ENCODE results near the gene EIF3D. TPM values are rescaled to one million over a fixed set of nuclear protein-coding genes. Genes with fewer than 3 reads are reported as not detected.
A peak's percentile ranks its signal among the peaks of the same experiment; 100 is the strongest.

Gene EIF3D, protein sequence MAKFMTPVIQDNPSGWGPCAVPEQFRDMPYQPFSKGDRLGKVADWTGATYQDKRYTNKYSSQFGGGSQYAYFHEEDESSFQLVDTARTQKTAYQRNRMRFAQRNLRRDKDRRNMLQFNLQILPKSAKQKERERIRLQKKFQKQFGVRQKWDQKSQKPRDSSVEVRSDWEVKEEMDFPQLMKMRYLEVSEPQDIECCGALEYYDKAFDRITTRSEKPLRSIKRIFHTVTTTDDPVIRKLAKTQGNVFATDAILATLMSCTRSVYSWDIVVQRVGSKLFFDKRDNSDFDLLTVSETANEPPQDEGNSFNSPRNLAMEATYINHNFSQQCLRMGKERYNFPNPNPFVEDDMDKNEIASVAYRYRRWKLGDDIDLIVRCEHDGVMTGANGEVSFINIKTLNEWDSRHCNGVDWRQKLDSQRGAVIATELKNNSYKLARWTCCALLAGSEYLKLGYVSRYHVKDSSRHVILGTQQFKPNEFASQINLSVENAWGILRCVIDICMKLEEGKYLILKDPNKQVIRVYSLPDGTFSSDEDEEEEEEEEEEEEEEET
- total RNA-seq (2014; rRNA removed; shearing (Covaris generic); ENCODE audit: low replicate concordance), result 706 and 822 TPM in 2 replicates

DNA sequence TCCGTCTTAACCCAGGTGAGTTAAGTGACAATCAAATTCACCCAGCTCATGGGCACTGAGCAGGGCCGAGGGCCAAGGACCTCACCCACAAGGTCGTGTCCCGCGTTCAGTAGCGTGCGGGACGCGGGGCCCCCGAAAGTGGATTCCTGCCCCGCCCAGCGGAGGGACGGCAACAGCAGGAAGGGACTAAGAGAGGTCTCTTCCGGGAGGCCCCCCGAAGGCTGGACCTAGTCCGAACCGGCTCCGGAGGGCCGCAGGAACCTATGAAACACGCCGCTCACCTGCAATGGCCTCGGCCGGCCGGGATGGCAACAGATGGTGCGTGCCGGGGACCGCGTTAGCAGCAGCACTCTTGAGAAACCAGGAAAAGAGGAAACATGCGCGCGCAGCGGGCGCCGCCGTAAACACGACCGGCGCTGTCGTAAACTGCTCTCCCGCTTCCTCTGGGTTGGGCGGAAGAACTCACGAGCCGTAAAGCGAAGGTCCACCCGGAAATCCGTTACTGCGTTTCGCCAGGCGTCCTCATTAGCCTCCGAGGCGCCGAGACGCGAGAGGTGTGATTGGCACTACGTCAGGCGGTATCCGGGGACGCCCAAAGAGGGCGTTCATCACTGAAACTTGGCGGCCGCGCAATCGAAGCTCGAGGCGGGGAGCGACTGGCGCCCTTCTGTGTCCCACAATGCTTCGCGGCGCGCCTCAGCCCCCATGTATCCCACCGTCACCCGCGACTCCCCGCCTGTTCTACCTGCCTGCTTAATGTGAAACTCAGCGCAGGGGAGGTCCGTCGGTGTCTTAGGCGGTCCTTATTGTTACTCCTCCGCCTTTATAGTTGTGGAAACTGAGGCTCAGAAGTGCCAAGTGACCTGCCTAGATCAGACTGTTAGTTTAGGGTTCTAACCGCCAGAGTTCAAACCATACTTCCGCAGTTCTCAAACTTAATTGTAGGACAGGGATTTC is at the start of gene EIF3D:
Gene EIF3D (minus strand): TSS at position 372 of the 957 bp plus-strand sequence. CDS start 3,045 bp downstream, outside the sequence.
- peak; percentile 100 for DNase-seq (ENCODE audit: low read depth)
- in situ Hi-C loops (cut with HindIII; ENCODE audit: low pct_unique_long_range_greater_than_20kb, low sequenced_read_pairs), result no loop called here

DNA sequence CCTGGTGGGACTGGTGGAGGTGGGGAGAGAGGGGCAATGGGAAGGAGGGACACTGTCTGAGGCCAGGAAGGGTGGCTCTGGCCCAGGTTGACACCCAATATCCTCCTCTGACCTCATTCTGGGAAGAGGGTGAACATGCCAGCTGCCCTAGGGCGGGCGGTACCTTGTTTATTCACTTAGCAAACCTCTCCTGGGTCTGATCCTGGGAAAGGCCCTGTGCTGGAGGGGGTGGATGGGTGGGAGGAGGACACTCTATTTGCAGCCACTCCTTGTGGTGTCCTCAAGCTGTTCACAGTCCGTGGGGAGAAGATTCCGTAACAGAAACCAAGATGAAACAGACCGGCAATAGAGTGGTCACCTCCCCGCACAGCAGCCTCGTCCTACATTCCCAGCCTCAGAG is 49.7 kb upstream of the EIF3D start:
- DNase-seq (ENCODE audit: low read depth), result no peak
- in situ Hi-C loops (cut with HindIII; ENCODE audit: low pct_unique_long_range_greater_than_20kb, low sequenced_read_pairs), result no loop called here

DNA sequence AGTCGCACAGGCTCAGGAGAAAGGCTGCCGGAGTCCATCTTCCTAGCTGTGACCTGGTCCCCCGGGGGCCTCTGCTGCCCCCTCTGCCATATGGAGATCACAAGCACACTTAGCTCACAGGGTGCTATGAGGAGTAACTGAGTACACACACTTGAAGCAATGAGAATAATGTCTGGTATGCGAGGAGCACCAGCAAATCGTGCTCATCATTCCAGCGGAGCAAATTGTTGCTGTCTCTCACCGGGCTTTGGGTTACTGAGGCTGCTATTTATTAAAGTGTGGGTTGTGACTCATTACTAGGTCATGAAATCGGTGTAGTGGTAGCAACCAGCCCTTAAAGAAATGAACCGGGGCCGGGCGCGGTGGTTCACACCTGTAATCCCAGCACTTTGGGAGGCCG is 48.1 kb upstream of the EIF3D start:
- peak; percentile 83 for DNase-seq (ENCODE audit: low read depth)
- in situ Hi-C loops (cut with HindIII; ENCODE audit: low pct_unique_long_range_greater_than_20kb, low sequenced_read_pairs), result no loop called here

DNA sequence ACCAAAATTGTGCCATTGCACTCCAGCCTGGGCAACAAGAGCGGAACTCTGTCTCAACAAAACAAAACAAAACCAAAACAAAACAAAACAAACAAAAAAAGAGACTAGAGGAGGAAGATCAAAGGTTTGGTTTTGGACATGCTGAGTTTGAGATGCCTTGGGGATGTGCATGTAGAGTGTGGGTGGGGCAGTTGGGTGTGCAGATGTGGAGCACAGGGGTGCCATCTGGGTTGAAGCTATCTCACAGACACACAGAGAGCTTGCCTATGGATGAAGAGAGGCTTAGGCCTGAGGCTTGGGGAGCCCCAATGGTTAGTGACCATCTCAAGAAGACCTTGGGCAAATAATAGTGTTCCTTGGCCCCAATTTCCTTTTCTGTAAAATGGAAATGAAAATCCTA is 45.8 kb upstream of the EIF3D start:
- DNase-seq (ENCODE audit: low read depth), result no peak
- in situ Hi-C loops (cut with HindIII; ENCODE audit: low pct_unique_long_range_greater_than_20kb, low sequenced_read_pairs), result no loop called here

DNA sequence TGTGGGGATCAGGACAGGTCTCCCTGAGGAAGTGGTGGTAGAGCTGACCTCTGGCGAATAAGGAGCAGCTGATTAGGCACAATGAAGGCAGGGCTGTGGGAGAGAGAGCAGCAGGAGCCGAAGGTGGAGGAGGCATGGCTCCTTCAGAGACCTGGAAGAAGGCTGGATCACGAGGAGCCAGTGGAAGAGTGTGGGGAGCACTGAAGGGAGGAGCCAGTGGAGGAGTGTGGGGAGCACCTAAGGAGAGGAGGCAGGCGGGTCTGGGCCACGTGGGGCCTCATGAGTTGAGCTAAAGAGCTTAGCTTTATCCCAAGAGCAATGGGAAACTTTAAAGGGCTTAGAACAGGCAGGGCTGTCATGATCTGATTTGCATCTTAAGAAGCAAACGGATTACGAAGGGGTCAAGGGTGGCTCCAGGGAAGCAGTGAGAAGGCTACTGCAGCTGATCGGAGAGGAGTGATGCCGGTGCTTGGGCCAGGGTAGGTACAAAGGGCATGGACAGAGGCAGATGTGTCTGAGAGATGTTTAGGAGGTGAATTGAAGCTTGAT is 44.9 kb upstream of the EIF3D start:
- in situ Hi-C loops (cut with HindIII; ENCODE audit: low pct_unique_long_range_greater_than_20kb, low sequenced_read_pairs), result no loop called here
- DNase-seq (ENCODE audit: low read depth), result no peak

DNA sequence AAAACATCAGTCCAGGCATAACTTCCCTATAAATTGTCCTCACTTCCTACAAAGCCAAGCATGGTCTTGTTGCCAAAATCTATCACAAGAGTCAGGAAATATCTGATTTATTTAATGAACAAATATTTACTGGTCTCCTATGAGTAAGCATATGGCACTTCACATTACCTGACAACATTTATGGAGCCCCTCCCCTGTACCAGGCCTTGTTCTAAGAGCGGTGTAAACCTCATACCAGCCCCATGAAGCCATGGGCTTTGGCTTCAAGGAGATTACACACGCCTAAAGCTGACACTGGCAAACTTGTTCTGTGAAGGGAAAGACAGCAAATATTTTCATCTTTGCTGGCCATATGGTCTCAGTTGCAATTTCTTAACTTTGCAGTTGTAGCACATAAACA is 43.0 kb upstream of the EIF3D start:
- in situ Hi-C loops (cut with HindIII; ENCODE audit: low pct_unique_long_range_greater_than_20kb, low sequenced_read_pairs), result no loop called here
- DNase-seq (ENCODE audit: low read depth), result no peak

DNA sequence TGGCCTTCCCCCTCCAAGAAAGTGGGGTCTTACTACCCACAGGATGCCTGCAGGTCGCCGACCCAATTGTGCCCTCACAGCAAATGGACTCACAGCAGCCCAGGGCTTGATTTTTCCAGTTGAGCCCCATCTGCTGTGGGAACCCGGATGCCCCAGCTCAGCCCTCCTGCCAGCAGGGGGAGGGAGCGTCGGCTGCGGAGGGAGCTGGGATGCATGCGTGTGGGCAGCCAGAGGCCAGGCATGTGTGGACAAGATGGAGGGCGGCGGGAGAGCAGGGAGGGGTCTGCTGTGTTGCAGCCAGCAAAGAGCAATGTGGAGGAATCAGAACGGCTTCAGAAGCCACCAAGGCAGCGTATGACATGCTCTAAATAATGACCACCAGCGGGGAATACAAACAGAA is 41.0 kb upstream of the EIF3D start:
- in situ Hi-C loops (cut with HindIII; ENCODE audit: low pct_unique_long_range_greater_than_20kb, low sequenced_read_pairs), result no loop called here
- no peak for DNase-seq (ENCODE audit: low read depth)

DNA sequence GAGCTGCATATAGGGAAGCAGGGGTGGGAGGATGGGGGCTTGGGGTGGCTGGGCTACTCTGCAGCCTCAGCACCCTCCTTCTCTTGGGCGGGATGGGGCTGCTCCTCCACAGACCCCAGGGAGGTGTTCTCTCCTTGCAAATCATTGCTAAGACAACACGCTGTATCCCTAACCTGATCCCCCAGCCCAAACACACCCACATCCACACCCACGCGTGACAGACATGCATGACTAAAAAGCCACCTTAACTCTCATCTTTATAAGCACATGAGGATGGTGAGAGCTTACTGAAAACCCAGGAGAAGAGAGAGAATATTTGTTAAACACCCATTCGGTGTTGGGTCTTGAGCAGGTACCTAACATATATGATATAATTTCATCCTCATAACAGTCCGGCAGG is 39.9 kb upstream of the EIF3D start:
- no peak for DNase-seq (ENCODE audit: low read depth)
- in situ Hi-C loops (cut with HindIII; ENCODE audit: low pct_unique_long_range_greater_than_20kb, low sequenced_read_pairs), result no loop called here

DNA sequence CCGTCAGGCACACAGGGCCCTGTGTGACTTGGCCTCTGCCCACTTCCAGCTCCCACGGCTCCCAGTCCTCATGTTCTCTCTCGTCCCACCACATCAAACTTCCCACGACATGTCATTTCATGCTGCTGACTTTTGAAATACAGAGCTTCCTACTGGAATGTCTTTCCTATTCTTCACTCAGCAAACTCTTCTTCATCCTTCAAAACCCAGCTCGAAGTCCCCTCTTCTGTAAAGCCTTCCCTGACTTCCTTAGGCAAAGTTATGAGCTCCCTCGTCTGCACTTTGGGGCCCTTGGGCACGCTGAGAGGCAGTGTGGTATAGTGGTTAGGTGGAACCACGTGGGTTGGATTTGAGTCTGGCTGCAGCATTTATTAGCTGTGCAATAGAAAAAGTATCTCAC is 37.8 kb upstream of the EIF3D start:
- in situ Hi-C loops (cut with HindIII; ENCODE audit: low pct_unique_long_range_greater_than_20kb, low sequenced_read_pairs), result no loop called here
- no peak for DNase-seq (ENCODE audit: low read depth)

DNA sequence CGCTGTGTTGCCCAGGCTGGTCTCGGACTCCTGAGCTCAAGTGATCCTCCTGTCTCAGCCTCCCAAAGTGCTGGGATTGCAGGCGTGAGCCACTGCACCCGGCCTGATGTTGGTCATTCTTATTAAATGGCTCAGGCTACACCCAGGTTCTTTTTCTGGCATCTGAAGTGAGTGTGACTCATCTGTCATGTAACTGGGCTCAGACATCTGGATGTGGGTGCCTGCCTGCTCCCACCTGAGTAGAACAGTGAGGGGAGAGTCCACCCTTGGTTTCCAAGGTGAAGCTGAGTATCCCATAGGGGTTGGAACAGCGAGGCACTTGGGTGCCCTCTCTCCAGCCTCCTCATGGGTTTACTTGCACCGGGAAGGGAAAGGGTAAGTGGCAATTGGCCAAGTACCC is 36.7 kb upstream of the EIF3D start:
- in situ Hi-C loops (cut with HindIII; ENCODE audit: low pct_unique_long_range_greater_than_20kb, low sequenced_read_pairs), result no loop called here
- DNase-seq (ENCODE audit: low read depth), result no peak

DNA sequence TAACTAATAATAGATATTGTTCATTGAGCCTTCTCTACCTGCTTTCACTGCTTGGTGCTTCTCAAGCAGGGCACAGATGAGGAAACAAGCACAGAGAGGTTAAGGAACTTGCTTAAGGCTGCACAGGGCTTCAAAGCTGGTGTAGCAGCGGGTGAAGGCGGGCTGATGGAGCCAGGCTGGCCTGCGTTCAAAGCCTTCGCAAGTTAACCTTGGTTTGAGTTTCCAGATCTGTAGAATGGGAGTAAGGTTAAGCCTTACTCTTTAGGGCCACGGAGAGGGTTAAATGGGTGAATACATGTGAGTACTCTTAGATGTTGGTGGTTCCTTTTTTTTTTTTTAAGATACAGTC is 36.2 kb upstream of the EIF3D start:
- in situ Hi-C loops (cut with HindIII; ENCODE audit: low pct_unique_long_range_greater_than_20kb, low sequenced_read_pairs), result no loop called here
- no peak for DNase-seq (ENCODE audit: low read depth)

DNA sequence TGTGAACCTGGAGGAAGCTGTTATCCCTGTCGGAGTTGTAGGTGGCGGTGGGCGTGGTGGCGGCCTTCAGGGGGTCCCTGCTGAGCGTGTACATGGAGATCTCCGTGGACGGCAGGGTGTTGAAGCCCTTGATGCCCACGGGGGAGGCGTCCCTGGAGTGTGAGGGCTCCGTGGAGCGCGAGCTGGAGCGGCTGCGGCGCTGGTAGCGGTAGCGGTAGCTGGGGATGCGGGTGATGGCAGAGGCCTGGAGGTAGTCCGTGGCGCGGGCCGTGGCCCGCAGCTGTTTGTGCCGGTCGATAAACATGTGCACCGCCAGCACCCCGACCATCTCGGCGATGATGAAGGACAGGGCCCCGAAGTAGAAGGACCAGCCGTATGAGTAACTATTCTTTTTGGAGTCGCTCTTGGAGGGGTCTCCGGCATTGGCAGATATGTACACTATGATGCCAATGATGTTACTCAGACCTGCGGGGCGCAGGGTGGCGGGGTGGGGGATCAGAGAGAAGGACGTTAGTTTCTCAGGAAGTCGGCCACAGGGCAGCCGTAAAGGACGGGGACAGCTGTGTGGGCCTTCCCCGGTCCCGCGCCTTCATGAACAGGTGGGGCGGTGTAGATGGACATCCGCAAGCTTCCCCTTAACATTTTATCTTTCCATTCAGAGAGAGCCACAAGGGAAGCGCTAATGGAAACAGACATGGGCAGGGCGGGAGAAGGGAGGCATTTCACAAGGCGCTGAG is 35.6 kb upstream of the EIF3D start:
- in situ Hi-C loops (cut with HindIII; ENCODE audit: low pct_unique_long_range_greater_than_20kb, low sequenced_read_pairs), result no loop called here
- DNase-seq (ENCODE audit: low read depth), result no peak

DNA sequence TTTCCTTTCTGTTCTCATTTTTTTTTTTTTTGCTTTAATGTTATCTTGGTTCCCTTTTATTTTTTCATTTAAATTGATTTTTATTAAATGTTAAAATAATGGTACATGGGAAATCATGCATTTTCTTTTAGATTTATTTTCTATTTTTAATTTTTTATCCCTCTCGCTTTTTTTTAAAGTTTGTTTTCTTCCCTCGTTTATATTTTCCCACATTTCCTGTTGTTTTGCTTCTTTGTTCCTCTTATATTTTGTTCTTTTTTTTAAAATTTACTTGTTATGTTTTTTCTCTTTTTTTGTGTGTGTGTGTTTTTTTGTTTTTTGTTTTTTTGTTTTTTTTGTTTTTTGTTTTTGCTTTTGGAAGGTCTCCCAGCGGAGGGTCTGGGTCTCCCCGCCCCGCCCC is 34.9 kb upstream of the EIF3D start:
- DNase-seq (ENCODE audit: low read depth), result no peak
- in situ Hi-C loops (cut with HindIII; ENCODE audit: low pct_unique_long_range_greater_than_20kb, low sequenced_read_pairs), result no loop called here

DNA sequence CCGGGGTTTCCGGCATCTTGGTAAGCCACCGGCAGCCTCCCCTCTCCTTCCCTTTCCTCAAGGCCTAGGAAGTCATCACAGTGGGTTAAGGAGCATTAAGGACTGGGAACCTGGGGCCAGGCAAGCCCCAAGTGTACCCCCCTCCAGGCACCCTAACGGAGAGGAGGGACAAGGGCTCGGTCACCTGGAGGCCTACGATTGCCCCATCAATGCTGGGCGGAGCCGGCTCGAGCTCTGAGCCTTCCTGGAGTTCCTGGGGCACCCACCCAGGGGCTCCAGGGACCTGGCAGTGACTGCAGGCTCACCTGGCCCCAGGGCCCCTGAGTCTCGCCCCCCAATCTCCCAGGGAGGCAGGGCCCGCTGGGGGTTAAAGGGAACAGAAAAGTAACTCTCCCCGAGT is 34.5 kb upstream of the EIF3D start:
- no peak for DNase-seq (ENCODE audit: low read depth)
- in situ Hi-C loops (cut with HindIII; ENCODE audit: low pct_unique_long_range_greater_than_20kb, low sequenced_read_pairs), result no loop called here

DNA sequence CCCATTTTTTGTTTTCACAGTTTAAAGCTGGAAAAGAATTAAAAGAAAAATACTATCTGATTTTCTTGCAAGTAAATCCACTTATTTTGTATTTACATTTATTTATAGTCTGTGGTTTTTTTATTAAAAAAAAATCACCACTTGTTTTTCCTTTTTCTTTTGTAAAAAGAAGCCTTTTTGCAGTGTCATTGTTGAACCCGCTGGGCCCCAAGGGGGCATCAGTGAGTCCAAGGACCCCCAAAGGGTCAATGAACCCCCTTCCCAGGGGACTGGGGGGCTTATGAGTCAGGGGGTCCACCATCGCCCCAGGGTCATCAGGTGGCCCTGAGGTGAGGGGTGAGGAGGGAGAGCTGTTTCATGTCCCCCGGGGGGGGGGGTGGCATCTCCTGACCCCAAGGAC is 34.0 kb upstream of the EIF3D start:
- in situ Hi-C loops (cut with HindIII; ENCODE audit: low pct_unique_long_range_greater_than_20kb, low sequenced_read_pairs), result no loop called here
- DNase-seq (ENCODE audit: low read depth), result no peak

DNA sequence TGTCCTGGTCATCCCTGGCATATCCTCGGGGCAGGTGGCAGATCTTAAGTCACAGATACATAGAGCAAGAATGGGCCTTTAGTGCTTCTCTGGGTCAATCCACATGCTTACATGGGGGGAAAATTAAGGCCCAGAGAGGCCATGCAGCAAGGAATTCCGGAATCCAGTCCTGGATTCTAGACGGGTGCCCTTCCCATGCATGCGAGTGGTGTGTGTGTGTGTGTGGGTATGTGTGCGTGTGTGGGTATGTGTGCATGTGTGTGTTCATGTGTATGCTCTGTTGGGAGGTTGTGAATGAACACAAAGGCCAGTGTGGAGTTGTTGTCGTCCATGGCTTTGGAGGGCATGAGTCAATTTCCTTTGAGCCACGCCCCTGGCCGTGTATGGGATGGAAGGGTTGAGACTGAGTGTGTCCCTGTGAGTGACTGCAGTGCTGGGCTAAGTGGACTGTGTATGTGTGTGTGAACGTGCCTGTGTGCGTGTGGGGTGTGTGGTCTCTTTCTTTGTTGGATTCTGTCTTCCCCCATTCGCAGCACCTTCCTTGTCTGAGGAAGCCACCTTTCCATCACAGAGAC is 33.4 kb upstream of the EIF3D start:
- DNase-seq (ENCODE audit: low read depth), result peak; percentile 23
- in situ Hi-C loops (cut with HindIII; ENCODE audit: low pct_unique_long_range_greater_than_20kb, low sequenced_read_pairs), result no loop called here

DNA sequence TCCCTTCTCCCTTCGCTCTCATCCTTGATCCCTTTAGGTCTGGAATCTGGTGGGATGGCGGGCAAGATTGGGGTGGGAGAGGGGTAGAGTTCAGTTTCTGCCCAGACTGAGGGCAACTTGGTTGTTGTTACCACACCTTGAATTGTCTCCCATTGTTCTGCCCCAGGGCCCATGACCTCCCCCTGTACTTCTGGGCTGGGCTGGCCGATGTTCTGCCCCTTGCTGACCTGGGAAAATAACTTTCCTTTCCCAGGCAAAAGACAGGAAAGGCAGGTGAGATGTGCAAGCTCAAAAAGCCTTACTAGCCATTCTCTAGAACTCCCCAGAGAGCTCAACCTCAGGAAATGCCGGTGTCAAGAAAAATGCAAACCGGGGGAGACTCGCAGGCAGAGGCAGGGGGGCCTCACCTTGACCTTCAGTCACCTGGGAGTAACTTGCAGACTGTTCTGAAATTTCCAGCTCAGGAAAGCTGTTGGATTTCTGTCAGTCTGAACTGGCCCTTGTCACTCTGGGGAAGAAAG is 32.4 kb upstream of the EIF3D start:
- in situ Hi-C loops (cut with HindIII; ENCODE audit: low pct_unique_long_range_greater_than_20kb, low sequenced_read_pairs), result no loop called here

DNA sequence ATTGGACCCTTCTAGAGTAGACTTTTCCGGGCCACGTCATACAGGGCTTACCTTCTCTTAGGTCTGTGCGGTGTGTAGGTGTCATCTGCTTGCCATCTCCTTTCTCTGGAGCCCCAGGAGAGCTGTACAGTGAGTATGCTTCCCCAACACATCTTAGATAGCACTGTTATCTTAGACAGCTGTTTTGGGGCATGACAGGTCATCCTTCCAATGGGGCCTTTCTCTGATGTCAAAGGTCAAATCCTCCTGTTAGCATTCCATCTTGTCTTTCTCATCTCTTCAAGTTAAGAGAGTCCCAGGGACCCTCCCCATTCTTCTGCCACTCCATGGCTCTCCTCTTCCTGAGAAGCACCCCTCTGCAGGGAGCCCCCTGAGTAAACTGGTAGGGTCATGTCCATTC is 31.0 kb upstream of the EIF3D start:
- DNase-seq (ENCODE audit: low read depth), result no peak
- in situ Hi-C loops (cut with HindIII; ENCODE audit: low pct_unique_long_range_greater_than_20kb, low sequenced_read_pairs), result no loop called here

More for the DNA sequence above, 32.4 kb upstream of the EIF3D start:
- DNase-seq (ENCODE audit: low read depth), result no peak
